A549 (cell line): ENCODE results near the gene USP6NL.

Source experiments
- CTCF ChIP-seq: fragments of >200 bp; sonication (Bioruptor Twin); formaldehyde crosslinking; IDR thresholded peaks from 3 replicates; pipeline ENCODE4 v1.5.1; 2016
- ELK1 ChIP-seq: fragments of 150-350 bp; IDR thresholded peaks from 2 replicates; pipeline ENCODE4 v1.6.1; 2014; ENCODE audit warnings: low read depth, mild to moderate bottlenecking, low read length
- EP300 ChIP-seq, 2 experiments: fragments of >200 bp; sonication (Bioruptor Twin); formaldehyde crosslinking; IDR thresholded peaks; 2 replicates in 1 of 2; 3 replicates in 1 of 2; pipeline ENCODE4 v1.6.1; 2016 to 2017
- JUN ChIP-seq, 2 experiments: fragments of >200 bp; sonication (Bioruptor Twin); formaldehyde crosslinking; IDR thresholded peaks; 2 replicates in 1 of 2; 3 replicates in 1 of 2; pipeline ENCODE4 v1.6.1; 2016 to 2017
- JUNB ChIP-seq: fragments of >200 bp; sonication (Bioruptor Twin); formaldehyde crosslinking; IDR thresholded peaks from 2 replicates; pipeline ENCODE4 v1.6.1; 2016
- KDM1A ChIP-seq: fragments of 200-600 bp; sonication (generic); IDR thresholded peaks from 2 replicates; pipeline ENCODE4 v1.6.1; 2016; ENCODE audit warnings: low read depth, mild to moderate bottlenecking
- MAFK ChIP-seq: fragments of 450-650 bp; IDR thresholded peaks from 2 replicates; pipeline ENCODE4 v1.6.1; 2014; ENCODE audit not compliant: partially characterized antibody
- MAX ChIP-seq: IDR thresholded peaks from 2 replicates; pipeline ENCODE4 v1.6.1; 2012
- MYC ChIP-seq: IDR thresholded peaks from 2 replicates; pipeline ENCODE4 v1.6.1; 2012; ENCODE audit warnings: mild to moderate bottlenecking, inconsistent platforms, low read length, improper control_type of control experiment, borderline replicate concordance
- POLR2A ChIP-seq: IDR thresholded peaks from 2 replicates; pipeline ENCODE4 v1.6.1; 2012; ENCODE audit warnings: mild to moderate bottlenecking, low read length
- RNF2 ChIP-seq: fragments of 200-600 bp; sonication (generic); IDR thresholded peaks from 2 replicates; pipeline ENCODE4 v1.6.1; 2016; ENCODE audit warnings: low read depth, mild to moderate bottlenecking, antibody characterized with exemption, moderate library complexity, borderline replicate concordance
- SMC3 ChIP-seq: fragments of >200 bp; sonication (Bioruptor Twin); formaldehyde crosslinking; IDR thresholded peaks from 3 replicates; pipeline ENCODE4 v1.6.1; 2018; ENCODE audit warnings: inconsistent platforms
- ZNF302 ChIP-seq: fragments of 250-450 bp; sonication (Bioruptor Pico); IDR thresholded peaks from 2 replicates; pipeline ENCODE4 v1.9.0; 2021; ENCODE audit warnings: inconsistent platforms, mild to moderate bottlenecking, moderate library complexity

GRCh38 chr10:11425296-11425610 lies 186.2 kb downstream of the USP6NL start:
- TF ChIP-seq JUNB: no peak
- TF ChIP-seq CTCF: no peak
- TF ChIP-seq ZNF302 (CRISPR knock-in tag): no peak
- no peak for TF ChIP-seq KDM1A
- TF ChIP-seq SMC3: no peak
- TF ChIP-seq JUN (IDR thresholded peaks at IDR 0.05): no peak
- TF ChIP-seq MYC: no peak
- no peak for TF ChIP-seq POLR2A
- TF ChIP-seq MAFK: no peak
- no peak for TF ChIP-seq MAX
- no peak for TF ChIP-seq ELK1
- no peak for TF ChIP-seq EP300 (IDR thresholded peaks at IDR 0.05)
- no peak for TF ChIP-seq RNF2
